ENCODE results near the gene PDRG1.
"Not testable (repeated sequence)": the region's sequence is repeated elsewhere in the genome, so short reads cannot be mapped to it uniquely, and the experiment has no call there.

PDRG1 gene

DNA sequence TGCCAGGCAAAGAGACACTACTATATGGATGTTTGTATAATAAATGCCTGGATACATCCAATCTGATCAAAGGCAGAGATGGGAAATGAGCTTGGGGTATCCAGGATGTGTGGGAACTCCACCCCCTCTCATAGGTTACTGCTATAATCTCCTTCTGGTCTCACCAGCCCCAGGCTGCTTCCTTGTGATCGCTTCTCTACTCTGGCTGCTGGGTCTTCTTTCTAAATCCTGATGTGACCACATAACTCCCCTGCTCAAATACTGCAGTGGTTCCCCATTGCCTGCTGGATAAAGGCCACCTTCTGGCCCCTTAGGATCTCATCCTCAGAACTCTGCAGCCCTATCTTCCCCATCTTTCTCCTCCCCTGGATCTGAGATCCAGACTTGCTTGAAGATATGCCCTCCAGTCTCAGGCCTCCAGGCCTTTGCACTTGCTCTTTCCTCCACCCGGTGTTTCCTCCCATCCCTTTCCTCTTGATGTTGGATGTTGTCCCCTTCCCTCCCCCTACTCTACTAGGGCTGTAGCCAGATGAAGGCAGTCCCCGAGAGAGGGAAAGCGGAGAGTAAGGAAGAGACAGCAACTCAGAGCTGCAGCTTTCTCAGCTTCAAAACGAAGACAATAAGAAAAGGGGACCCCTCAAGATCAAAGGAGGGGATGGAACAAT lies 15.3 kb upstream of the PDRG1 start:
- no peak for DNase-seq

DNA sequence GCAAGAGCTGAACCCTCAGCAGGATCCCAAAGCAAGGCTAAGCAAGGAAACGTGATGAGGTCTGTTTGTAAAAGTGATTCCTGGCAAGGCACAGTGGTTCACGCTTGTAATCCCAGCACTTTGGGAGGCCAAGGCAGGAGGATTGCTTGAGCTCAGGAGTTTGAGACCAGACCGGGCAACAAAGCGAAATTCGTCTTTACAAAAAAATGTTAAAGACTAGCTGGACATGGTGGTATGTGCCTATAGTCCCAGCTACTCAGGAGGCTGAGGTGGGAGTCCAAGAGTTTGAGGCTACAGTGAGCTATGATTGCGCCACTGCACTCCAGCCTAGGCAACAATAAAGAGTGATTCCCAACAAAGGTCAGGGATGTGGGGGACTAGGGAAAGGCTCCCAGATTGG lies 12.0 kb upstream of the PDRG1 start:
- DNase-seq, result no peak

DNA sequence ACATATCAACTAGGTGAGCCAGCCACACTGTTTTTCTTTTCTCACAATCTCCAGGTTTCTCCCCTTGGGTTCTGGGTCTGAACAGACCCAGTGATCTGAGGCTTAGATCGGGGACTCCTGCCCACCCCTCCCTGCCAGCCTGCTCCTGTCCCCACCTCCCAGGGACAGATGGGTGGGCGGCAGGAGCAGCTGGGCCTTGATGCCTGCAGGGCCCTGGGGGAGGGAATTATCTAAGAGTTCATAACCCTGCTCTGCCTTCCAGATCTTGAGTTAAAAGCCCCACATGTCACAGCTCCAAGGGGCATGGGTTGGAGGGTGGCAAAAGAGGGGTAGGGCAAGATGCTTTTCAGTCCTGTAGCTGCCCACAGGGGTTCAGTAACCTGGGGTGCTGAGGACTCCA lies 10.9 kb upstream of the PDRG1 start:
- DNase-seq, result no peak

DNA sequence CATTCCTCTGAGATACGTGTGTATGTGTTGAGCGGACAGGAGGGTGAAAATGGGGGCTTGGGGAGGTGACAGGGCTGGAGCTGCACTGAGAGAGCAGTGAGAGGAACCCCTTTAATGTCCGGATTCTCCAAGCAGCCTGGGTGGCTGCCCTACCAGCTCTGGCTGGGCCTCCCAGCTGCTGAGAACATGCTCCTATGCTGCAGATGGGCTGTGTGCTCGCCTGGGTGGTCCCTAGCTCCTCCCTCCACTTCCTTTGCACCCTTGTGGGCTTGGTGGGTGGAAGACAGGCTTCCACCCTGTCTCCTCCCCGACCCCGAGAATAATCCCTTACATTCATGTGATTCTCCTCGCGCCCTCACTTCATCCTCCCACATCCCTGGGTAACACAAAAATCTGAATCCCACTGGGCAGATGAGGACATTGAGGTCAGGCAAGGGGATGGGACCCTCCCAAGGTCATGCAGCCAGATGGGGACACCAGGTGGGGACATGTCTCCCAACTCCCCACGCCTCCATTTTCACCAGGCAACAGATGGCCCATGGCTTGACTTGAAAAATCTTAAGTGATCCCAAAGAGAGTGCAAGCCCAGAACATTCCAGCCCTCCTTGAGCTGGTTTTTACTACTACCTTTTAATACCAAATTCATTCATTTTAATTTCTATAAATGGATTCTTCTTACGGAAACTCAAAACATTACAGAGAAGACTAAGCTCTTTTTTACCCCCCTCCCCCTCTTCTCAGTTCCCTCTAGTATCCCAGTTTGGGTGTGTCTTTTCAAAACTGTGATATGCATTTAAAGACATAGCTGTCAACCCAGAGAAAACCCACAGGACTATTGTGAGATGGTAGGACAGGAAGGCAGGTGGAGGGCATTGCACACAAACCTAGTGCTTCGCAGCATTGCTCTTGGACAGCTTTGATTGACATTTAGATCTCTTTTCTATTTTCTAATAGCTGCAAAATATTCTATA lies 5.0 kb upstream of the PDRG1 start:
- no peak for DNase-seq

DNA sequence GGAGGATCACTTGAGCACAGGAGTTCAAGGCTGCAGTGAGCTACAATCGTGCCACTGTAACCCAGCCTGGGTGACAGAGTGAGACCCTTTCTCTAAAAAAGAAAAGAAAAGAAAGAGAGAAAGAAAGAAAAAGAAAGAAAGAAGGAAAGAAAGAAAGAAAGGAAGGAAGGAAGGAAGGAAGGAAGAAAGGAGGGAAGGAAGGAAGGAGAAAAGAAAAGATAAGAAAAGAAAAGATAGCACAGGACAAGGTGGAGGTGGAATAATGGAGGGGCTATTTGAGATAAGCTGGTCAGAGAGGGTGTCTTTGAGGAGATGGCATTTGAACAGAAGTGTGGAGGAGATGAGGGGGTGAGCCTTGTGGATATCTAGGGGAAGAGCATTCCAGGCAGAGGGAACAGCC lies 2.7 kb upstream of the PDRG1 start:
- no peak for DNase-seq

DNA sequence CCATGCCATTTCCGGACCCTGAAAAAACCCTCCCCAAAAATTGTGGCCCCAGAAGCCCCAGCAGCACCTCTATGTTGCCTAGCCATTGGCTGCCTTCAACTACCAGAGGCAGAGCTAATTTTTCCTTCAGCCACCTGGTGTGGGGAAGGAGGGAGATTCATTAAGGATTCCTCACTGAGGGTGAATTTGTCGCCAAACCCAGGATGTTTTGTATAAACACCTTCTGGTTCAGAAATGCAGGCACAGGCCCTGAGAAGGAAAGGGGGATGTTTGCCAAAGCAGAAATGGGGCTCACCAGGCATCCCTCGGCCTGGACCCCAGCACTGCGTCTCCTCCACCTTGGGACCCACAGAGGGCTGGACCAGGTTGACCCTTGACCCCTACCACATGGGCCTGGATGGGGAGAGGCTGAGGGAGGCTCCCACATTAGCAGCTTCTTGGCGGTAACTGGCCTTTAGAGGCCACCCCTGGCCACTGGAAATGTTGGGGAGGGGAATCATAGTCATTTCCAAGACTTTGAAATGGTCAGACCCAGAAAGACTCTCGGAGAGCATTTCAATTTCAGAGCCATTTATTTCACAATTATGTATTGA lies 1.8 kb upstream of the PDRG1 start:
- DNase-seq, result no peak

DNA sequence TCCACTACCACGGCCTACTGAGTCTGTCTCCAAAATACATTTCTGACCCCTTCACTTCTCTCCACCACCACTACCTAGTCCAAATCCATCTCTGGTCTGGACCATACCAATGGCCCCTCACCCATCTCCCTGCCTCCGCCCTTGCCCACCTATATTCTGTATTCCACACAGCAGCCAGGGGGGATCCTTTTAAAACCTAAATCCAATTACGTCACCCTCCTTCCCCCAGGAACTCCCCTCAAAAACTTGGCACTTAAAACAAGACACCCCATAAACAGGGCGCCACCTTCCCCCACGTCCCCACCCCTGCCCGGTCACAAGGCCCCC lies 680 bp downstream of the PDRG1 start:
- DNase-seq, result no peak

DNA sequence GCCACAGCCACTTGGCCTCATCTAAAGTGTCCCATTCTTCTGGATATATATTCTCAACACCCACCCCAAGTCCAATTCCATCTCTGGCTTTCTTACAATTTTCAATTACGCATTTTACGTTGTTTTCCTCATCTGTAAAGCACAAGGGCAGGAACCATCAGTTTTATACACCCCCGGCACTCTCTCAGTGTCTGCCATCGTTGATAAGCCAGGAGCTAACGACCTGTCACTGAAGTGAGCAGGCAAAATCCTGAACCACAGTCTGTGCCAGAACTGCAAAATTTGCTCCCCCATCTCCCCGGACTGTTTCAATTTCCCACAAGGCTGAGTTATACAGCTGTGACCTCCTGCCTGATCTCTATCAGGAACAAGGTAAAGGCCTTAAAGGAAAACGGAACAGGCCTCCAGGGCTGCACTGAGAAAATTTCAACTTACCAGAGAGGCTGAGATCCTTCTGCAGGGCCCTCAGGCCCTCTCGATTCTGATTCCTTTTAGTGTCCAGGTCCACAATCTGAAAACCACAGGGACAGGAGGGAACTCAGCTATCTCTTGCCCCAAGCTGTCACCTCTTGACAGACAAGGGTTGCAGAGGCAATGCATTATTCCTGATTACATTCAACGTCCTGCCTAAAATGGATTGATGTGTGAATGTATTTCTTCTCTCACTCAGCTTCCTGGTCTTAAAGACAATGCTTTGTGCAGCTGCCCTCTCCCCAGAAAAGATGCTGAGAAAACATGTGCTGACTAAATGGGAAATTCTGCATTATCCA lies 1.8 kb downstream of the PDRG1 start:
- DNase-seq, result no peak

DNA sequence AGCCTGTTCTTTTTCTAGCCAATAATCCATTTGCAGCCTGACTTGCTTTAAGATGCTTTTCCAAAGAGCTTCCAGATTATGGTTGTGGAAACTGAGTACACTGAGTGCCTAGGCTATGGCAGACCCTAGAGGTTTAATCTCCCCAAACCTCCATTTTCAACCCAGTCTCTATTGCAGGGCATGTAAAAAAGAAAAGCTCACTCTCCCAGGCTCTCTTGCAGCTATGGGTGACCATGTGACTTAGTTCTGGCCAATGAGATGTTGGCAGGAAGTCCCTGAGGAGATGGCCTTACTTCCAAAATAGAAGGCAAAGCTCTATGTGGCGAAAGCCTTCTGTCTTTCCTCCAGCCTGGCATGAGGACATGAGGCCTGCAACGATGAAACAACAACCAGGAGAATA lies 3.8 kb downstream of the PDRG1 start:
- DNase-seq, result no peak

DNA sequence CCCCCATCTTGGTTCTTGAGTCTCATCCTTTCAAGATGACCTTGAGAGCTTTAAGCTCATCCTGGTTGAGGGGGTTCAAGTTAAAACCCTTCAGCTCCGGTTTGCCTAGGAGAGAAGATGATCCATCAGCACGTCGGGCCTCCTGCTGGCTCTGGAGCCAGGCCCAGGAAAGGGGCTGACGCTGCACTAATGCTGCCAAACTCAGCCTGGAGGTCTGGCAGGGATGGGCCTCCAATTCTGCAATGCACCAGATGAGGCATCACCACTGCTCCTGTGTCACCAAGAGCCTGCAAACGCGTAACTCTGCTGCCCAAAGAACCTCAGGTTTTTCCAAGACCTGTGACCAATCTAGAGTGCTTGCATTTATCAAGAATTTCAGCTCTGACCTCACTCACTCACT lies 6.1 kb downstream of the PDRG1 start:
- DNase-seq, result no peak

DNA sequence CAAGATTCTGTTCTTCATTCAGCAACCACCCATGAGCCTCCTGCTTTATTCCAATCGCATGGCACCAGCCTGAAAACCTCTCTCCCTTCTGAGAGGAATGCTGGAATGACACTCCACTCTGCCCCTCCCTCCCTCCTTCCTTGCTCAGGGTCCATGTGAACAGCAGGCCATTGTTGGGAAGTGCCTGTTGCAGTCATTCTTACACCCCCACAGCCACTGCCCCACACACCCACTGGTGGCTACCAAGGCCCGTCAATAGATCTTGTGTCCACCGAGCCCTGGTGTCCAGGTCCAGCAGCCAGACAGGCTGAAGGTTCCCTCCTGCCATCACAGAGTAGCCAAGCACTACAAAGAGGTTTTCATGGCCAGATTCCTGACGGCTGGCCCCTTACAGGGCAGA lies 6.5 kb downstream of the PDRG1 start:
- DNase-seq, result no peak

DNA sequence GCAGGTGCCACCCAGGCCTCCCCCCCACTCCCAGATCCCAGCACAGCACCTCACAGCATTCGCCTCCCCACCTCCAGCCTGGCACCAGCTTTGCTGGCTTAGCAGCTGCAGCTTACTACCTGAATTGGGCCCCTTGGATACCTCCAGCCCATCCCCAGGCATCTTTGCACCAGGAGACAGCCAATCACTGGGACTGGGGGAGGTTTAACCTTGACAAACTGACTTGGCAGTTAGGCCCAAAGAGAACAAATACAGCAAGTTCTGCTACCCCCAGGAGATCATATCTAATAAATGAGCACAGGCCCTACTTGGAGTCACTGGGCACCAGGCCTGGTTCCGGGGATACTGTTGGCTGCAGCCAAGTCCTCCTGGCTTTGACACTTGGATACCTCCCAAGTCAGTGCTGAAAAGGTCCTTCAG lies 8.8 kb downstream of the PDRG1 start:
- DNase-seq, result no peak

DNA sequence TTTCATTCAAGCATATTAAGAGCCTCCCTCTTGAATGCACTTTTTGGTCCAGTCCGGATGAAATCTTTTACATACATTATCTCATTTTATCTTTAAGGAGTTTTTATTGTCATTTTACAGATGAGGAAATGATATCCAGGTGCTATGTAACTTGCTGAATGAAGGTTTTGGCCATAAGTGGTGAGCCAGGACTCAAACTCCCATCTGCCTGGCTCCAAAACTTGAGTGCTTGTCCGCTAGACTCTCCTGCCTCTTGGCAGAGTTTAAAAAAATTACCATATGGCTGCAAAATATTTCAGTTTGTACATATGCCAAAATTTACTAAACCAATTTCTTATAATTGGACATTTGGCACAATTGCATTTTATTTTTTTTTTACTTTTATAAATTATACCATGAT lies 12.2 kb downstream of the PDRG1 start:
- DNase-seq, result no peak

DNA sequence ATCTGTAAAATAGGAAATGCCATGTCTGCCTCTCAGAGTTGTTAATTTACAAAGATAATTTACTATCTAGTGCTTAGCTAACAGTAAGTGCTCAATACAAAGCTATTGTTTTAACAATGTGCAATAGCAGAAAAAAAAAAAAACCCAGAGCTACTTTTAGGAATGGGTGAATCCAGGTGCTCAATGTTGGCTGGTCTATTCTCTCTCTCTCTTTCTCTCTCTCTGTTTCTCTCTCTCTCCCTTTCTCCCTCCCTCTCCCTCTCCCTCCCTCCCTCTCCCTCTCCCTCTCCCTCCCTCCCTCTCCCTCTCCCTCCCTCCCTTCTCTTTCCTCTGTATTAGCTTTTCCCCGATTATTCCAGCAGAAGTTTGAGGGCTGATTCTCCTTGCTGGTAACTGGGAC lies 14.0 kb downstream of the PDRG1 start:
- no peak for DNase-seq

DNA sequence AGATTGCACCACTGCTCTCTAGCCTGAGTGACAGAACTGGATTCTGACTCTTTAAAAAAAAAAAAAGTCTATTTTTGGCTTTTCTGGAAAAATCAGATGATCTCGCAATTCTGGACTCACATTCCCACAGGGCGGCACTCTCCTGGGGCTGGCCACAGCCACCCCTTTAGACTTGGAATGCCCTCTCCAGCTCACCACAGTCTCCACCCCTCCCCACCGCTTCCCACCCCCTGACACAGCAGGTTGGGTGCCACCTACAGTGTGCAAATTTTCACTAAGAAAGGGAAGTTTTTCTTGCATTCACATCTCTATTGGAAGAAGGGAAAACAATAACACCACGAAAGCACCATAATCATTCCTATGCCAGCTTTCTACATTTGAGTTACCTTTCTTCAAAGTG lies 15.4 kb downstream of the PDRG1 start:
- no peak for DNase-seq

DNA sequence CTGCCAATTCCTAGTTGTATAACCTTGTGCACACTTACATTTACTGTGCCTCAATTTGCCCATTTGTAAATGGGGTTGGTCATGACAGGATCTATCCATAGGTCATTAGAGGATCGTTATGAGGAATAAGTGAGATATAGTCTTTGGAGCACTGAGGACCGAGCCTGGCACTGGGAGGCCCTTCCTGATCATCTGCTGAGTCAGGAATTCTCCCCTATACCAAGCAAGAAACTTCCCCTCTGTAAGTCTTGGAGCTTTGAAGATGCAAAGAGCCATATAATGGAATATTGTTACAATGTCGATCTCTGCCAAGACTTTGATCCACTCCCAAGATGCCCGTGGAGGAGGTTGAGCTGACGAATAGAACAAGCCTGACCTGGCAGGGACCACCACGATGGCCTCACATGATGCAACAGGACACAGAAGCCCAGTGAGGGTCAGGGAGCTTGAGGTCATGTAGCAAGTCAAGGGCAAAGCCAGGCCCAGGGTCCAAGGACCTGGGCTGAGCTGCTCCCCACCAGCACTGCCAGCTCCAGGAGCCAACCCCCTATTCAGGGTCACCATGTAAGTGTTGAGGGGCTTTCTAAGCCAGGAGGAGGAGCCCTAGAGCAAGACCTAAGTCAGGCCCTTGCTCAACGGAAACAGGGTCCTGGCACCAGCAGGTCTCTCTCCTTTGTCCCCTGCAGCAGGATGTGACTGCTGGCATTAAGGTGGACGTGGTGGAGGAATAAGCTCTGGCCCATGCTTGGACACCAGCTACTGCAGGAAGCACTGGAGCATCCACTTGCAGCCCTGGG lies 16.7 kb downstream of the PDRG1 start:
- no peak for DNase-seq

DNA sequence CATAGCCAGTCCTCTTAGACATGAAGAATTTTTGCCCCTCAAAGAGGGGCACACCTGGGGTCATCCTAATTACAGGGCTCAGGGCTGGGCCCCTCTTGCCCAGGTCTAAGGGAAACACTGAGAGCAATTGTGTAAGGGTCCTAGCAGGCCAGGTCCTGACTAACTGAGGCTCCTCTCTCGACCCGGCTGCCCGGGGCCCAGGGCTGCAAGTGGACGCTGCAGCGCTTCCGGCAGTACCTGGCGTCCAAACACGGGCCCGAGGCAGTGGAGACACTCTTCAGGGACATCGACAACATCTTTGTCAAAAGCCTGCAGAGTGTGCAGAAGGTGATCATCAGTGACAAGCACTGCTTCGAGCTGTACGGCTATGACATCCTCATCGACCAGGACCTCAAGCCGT lies 17.4 kb downstream of the PDRG1 start:
- DNase-seq, result no peak

DNA sequence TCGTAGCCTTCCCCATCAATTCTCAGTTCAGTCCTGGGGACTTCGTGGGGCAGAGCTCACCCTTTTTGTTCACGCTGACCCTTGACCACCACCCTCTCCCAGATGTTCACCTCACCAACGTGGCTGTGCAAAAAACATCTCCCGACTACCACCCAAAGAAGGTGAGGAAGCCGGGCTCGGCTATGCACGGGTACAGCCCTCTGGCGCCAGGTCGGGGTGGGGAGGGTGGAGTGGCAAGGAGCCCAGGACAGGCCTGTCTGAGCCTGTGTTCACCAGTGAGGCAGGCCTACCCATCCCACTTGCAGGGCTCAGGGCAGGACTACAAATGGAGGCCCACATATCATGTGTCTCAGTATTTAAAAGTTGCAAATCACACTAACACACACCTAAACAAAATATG lies 18.1 kb downstream of the PDRG1 start:
- no peak for DNase-seq

DNA sequence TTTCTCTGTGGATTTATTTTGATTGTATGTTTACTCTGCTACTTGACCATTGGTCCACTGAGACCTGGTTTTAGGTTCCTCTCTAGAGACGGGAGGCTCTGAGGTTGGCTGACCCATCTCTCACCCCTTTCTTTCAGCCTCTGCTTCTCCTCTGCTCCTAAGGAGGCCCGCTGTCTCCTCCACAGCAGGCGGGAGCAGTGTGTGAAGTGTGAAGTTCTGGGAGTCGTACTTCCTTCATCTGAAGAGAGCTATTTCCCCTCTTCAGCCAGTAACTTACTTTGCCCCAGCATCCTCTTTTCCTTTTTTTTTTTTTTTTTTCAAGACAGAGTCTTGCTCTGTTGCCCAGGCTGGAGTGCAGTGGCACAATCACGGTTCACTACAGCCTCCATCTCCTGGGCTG lies 21.1 kb downstream of the PDRG1 start:
- DNase-seq, result no peak

DNA sequence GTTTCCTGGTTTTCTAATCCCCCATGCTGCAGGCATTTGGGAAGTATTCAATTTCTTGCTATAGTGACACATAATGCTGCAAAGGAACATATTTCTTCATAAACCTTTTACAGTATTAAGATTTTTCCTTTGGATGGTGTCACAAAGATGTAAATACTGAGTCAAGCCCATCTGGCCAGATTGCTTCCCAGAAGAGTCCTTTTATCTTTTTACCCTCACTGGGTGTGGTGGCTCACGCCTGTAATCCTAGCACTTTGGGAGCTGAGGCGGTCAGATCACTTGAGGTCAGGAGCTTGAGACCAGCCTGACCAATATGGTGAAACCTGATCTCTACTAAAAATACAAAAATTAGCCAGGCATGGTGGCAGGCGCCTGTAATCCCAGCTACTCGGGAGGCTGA lies 22.2 kb downstream of the PDRG1 start:
- DNase-seq, result not testable (repeated sequence)

DNA sequence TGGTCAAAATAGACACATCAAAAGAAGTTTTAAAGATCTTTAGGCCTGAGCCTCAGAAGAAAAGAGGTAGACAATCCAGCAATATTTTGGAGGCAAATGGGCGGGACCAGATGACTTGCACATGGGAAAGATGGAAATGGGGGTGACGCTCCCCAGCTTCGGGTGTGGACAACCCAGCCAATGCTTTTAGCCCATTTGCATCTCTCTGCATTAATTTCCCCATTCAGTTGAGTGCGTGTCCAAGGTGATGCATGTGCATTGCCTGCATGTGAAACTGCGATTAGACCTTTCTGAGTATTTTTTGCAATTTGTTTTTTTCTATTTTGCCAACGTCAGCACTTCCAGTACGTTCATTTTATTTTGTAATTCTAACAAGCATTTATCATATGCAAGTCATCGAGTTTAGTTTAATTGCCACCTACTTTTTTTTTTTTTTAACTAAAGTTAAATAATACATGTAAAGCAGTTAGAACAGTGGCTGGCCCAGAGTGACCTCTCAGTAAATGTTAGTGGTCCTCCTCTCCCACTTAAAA lies 24.2 kb downstream of the PDRG1 start:
- DNase-seq, result no peak

DNA sequence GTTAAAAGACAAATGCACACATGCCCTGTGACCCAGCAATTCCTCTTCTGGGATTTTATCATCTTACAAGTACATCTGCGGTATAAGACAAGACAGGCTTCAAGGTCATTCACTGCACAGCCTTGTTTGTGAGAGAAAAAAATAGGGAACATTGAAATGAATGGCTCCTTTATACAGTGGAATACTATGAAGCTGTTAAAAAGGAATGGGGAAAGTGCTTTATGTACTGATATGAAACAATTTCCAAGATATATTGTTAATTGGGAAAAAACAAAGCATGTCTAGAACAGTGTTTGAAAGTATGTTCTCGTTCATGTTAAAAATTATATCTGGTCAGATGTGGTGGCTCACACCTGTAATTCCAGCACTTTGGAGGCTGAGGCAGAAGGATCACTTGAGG lies 25.4 kb downstream of the PDRG1 start:
- no peak for DNase-seq

All from NK-92 treated with Interleukin-12 subunit alpha and Interleukin-12 subunit beta, amount 100 ng/mL, for 24 hours (cell line).